ENCODE results near the gene OPCML. TPM values are rescaled to one million over a fixed set of nuclear protein-coding genes. Genes with fewer than 3 reads are reported as not detected.

Gene OPCML
- total and polyA plus RNA-seq, 2 donors from 2014 or later, result 0.77 to 1.1 TPM

DNA sequence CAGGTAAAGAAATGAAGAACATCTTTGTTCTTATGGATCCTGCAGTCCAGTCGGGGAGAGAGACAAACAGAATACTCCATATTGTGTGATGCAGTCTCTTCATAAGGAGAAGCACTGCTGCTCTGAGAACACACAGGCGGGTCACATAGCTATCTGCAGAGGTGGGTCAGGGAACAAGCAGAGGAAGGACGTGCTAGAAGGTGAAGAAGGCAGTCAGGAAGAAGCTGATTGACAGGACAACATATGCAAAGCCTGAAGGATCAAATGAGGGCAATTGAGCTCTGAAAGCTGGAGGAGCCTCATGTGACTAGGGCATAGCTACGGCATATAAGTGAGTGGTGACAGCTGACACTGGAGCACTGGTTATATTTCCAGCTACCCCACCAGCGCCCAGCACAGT is 122.5 kb downstream of the OPCML start:
- Histone ChIP-seq H3K4me3 (ENCODE audit: low read length in 3 of 3) (no peak overlapping the region), H3K9me3 (ENCODE audit: control insufficient read depth in 2 of 3, insufficient read depth in 1 of 3, low read length in 3 of 3) (no peaks in the 10 kb centered on the region), H3K27ac (ENCODE audit: low read depth in 2 of 2, low read length in 2 of 2) (no peak overlapping the region), H3K9ac (ENCODE audit: low read length in 3 of 3) (no peak overlapping the region), H3K36me3 (ENCODE audit: control insufficient read depth in 2 of 3, insufficient read depth in 3 of 3, low read length in 3 of 3) (no peaks in the 10 kb centered on the region), H3K4me1 (ENCODE audit: control insufficient read depth in 2 of 3, insufficient read depth in 2 of 3, low read depth in 1 of 3, low read length in 3 of 3) (no peaks in the 10 kb centered on the region), H3K27me3 (ENCODE audit: control insufficient read depth, insufficient read depth, low read length) (no peaks in the 10 kb centered on the region)
- FAIRE-seq (no peak), DNase-seq (no peak)
- TF ChIP-seq, protein P1, sequence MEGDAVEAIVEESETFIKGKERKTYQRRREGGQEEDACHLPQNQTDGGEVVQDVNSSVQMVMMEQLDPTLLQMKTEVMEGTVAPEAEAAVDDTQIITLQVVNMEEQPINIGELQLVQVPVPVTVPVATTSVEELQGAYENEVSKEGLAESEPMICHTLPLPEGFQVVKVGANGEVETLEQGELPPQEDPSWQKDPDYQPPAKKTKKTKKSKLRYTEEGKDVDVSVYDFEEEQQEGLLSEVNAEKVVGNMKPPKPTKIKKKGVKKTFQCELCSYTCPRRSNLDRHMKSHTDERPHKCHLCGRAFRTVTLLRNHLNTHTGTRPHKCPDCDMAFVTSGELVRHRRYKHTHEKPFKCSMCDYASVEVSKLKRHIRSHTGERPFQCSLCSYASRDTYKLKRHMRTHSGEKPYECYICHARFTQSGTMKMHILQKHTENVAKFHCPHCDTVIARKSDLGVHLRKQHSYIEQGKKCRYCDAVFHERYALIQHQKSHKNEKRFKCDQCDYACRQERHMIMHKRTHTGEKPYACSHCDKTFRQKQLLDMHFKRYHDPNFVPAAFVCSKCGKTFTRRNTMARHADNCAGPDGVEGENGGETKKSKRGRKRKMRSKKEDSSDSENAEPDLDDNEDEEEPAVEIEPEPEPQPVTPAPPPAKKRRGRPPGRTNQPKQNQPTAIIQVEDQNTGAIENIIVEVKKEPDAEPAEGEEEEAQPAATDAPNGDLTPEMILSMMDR (IDR thresholded peaks at IDR 0.05; ENCODE audit: borderline replicate concordance, extremely low read depth, insufficient read depth), result no peak
- intact Hi-C loops (cut with DNase I), result no loop called here

DNA sequence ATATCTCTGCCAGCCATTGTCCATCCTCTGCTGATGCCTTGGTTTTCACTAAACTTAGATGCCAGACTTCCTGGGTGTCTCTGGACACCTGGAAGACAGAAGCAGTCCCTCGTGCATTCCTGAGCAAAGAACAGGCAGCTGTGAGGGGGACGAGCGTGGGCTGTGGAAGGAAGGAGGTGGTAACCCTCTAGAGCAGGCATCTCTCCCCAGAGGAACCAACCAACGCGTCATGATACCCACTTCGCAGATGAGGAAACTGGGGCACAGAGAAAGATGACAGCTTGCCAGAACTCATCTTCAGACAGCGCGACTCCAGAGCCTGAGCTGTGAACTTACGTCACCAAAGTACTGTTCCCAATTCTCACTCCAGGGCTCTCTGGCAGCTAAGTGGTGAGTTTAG is 123.4 kb downstream of the OPCML start:
- no peak for DNase-seq
- no peak overlapping the region for H3K4me3 ChIP-seq (ENCODE audit: low read length in 3 of 3)
- H3K27ac ChIP-seq (ENCODE audit: low read depth in 2 of 2, low read length in 2 of 2), result no peak overlapping the region
- H3K9me3 ChIP-seq (ENCODE audit: control insufficient read depth in 2 of 3, insufficient read depth in 1 of 3, low read length in 3 of 3), result no peaks in the 10 kb centered on the region
- FAIRE-seq, result no peak
- TF ChIP-seq, protein P1 (IDR thresholded peaks at IDR 0.05; ENCODE audit: borderline replicate concordance, extremely low read depth, insufficient read depth), result no peak
- no peaks in the 10 kb centered on the region for H3K27me3 ChIP-seq (ENCODE audit: control insufficient read depth, insufficient read depth, low read length)
- intact Hi-C loops (cut with DNase I), result no loop called here
- no peaks in the 10 kb centered on the region for H3K36me3 ChIP-seq (ENCODE audit: control insufficient read depth in 2 of 3, insufficient read depth in 3 of 3, low read length in 3 of 3)
- no peaks in the 10 kb centered on the region for H3K4me1 ChIP-seq (ENCODE audit: control insufficient read depth in 2 of 3, insufficient read depth in 2 of 3, low read depth in 1 of 3, low read length in 3 of 3)
- no peak overlapping the region for H3K9ac ChIP-seq (ENCODE audit: low read length in 3 of 3)

DNA sequence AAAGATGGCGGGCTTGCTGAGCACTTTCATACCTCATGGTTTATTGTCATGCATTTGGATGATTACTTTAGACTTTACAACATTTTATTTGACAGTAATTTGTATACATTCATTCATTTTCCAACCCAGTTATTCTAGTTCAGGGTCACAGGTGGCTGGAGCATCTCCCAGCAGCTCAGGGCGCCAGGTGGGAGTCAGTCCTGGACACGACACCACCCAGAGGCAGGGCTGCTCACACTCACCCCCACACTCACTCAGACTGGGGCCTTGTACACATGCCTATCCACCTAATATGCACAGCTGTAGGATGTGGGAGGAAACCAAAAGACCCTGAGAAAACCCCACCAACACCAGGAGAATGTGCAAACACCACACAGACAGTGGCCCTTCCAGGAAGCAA is 123.9 kb downstream of the OPCML start:
- Histone ChIP-seq H3K36me3 (ENCODE audit: control insufficient read depth in 2 of 3, insufficient read depth in 3 of 3, low read length in 3 of 3) (no peaks in the 10 kb centered on the region), H3K9me3 (ENCODE audit: control insufficient read depth in 2 of 3, insufficient read depth in 1 of 3, low read length in 3 of 3) (no peaks in the 10 kb centered on the region), H3K9ac (ENCODE audit: low read length in 3 of 3) (no peak overlapping the region), H3K4me1 (ENCODE audit: control insufficient read depth in 2 of 3, insufficient read depth in 2 of 3, low read depth in 1 of 3, low read length in 3 of 3) (no peaks in the 10 kb centered on the region), H3K27me3 (ENCODE audit: control insufficient read depth, insufficient read depth, low read length) (no peaks in the 10 kb centered on the region), H3K27ac (ENCODE audit: low read depth in 2 of 2, low read length in 2 of 2) (no peak overlapping the region), H3K4me3 (ENCODE audit: low read length in 3 of 3) (no peak overlapping the region)
- intact Hi-C loops (cut with DNase I), result no loop called here
- no peak for FAIRE-seq
- DNase-seq, result no peak
- TF ChIP-seq, protein P1 (IDR thresholded peaks at IDR 0.05; ENCODE audit: borderline replicate concordance, extremely low read depth, insufficient read depth), result no peak

DNA sequence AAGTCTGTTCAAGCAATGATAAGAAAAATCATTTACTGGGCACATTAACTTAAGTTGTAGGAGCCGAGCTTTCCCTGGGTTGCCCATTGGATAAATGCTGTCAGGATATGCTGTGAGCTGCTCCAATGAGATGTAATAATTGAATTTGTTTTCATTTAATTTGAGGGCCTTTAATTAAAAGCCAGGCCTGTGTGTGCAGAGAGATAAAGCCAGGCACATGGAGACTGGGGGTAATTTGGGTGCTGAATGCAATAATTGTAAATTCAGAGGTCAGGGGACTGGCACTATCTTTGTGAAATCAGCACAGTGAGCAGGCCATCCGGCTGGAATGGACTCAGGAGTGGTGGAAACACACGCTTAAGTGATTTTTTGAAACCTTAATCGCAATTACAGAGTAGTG is 125.8 kb downstream of the OPCML start:
- TF ChIP-seq, protein P1 (IDR thresholded peaks at IDR 0.05; ENCODE audit: borderline replicate concordance, extremely low read depth, insufficient read depth), result no peak
- H3K4me1 ChIP-seq (ENCODE audit: control insufficient read depth in 2 of 3, insufficient read depth in 2 of 3, low read depth in 1 of 3, low read length in 3 of 3), result no peaks in the 10 kb centered on the region
- intact Hi-C loops (cut with DNase I), result no loop called here
- H3K4me3 ChIP-seq (ENCODE audit: low read length in 3 of 3), result no peak overlapping the region
- no peak overlapping the region for H3K27ac ChIP-seq (ENCODE audit: low read depth in 2 of 2, low read length in 2 of 2)
- FAIRE-seq (no peak), DNase-seq (no peak)
- no peaks in the 10 kb centered on the region for H3K9me3 ChIP-seq (ENCODE audit: control insufficient read depth in 2 of 3, insufficient read depth in 1 of 3, low read length in 3 of 3)
- H3K9ac ChIP-seq (ENCODE audit: low read length in 3 of 3), result no peak overlapping the region
- H3K36me3 ChIP-seq (ENCODE audit: control insufficient read depth in 2 of 3, insufficient read depth in 3 of 3, low read length in 3 of 3), result no peaks in the 10 kb centered on the region
- no peaks in the 10 kb centered on the region for H3K27me3 ChIP-seq (ENCODE audit: control insufficient read depth, insufficient read depth, low read length)

All from kidney (tissue), 14 donors.